HepG2 (cell line): ENCODE data around the gene KDM4B. TPM values are rescaled to one million over a fixed set of nuclear protein-coding genes. Genes with fewer than 3 reads are reported as not detected.

Experiments
- ATAC-seq: fragments of 200-7000 bp; cut with Tn5 transposase; 3 replicates; pipeline ENCODE4 v1.9.1; 2020; ENCODE audit warnings: mild to moderate bottlenecking, moderate library complexity
- BruUV-seq: library from RNA; stranded (reverse); fragments of 400-500 nt; replicated peaks from 2 replicates; lab custom pipeline; 2021; lab: Mats Ljungman, UMichigan
- CTCF ChIA-PET: fragments of 300-600 bp; formaldehyde crosslinking; extraction: SDS; loops from one replicate; lab custom pipeline; 2021; ENCODE audit warnings: low total read pairs, inconsistent platforms, low intra/inter-chr PET ratio; lab: Yijun Ruan, JAX
- POLR2A ChIA-PET: fragments of 350-600 bp; sonication (Branson Sonifier 250); formaldehyde crosslinking; loops from one replicate; lab custom pipeline; 2020; ENCODE audit warnings: antibody characterized with exemption, inconsistent platforms; lab: Yijun Ruan, JAX
- DNase-seq: peaks from one replicate; pipeline ENCODE4 v3.0.0-alpha.2; 2015; ENCODE audit warnings: low spot score
- FAIRE-seq: peaks from 3 replicates; lab custom pipeline; 2011; peaks lifted over from hg19 to GRCh38; lab: Jason Lieb, UNC
- H2AFZ ChIP-seq: one replicate; pipeline ENCODE4 v1.6.1; 2011; ENCODE audit warnings: low read length, inconsistent platforms
- H3K27ac ChIP-seq: fragments of 300-600 bp; 3 replicates; pipeline ENCODE4 v1.8.0; 2011; ENCODE audit warnings: mixed run types, mild to moderate bottlenecking, mixed read lengths, low read length, inconsistent platforms; ENCODE audit not compliant: insufficient read depth; ENCODE audit errors: extremely low read length
- H3K27me3 ChIP-seq, 2 experiments: fragments of 200-600 bp in 1 of 2; 2 replicates in 1 of 2; 3 replicates in 1 of 2; pipeline versions ENCODE4 v1.6.0 to v1.8.0; 2011; ENCODE audit warnings: low read length in 2 of 2, mild to moderate bottlenecking in 2 of 2, moderate library complexity in 2 of 2, inconsistent platforms in 1 of 2; ENCODE audit not compliant: insufficient read depth in 2 of 2, control insufficient read depth in 1 of 2
- H3K36me3 ChIP-seq, 2 experiments: fragments of 200-600 bp in 1 of 2; replicated peaks in 1 of 2; 2 replicates in 1 of 2; 3 replicates in 1 of 2; pipeline versions ENCODE4 v1.5.1 to v1.8.0; 2011; ENCODE audit warnings: low read length in 2 of 2, inconsistent platforms in 1 of 2; ENCODE audit not compliant: insufficient read depth in 2 of 2, control insufficient read depth in 1 of 2
- H3K4me1 ChIP-seq: 2 replicates; pipeline ENCODE4 v1.5.1; 2012; ENCODE audit warnings: low read length, inconsistent platforms; ENCODE audit not compliant: insufficient read depth
- H3K4me2 ChIP-seq: 2 replicates; pipeline ENCODE4 v1.6.0; 2011; ENCODE audit warnings: low read depth, low read length, inconsistent platforms
- H3K4me3 ChIP-seq, 3 experiments: fragments of 200-600 bp in 1 of 3; sonication (generic), shearing (Covaris generic) in 1 of 3; replicated peaks in 1 of 3; 2 replicates each; pipeline ENCODE4 v1.5.1; 2011 to 2016; ENCODE audit warnings: low read length in 3 of 3, inconsistent platforms in 2 of 3, low read depth in 2 of 3, mild to moderate bottlenecking in 2 of 3, control low read depth in 1 of 3, mixed read lengths in 1 of 3; ENCODE audit not compliant: insufficient read depth in 1 of 3
- H3K79me2 ChIP-seq: one replicate; pipeline ENCODE4 v1.6.1; 2011; ENCODE audit warnings: low read length, inconsistent platforms; ENCODE audit not compliant: insufficient read depth
- H3K9ac ChIP-seq: 2 replicates; pipeline ENCODE4 v1.6.0; 2011; ENCODE audit warnings: mild to moderate bottlenecking, low read depth, low read length, inconsistent platforms; ENCODE audit not compliant: insufficient read depth
- H3K9me3 ChIP-seq: 2 replicates; pipeline ENCODE4 v1.5.1; 2012; ENCODE audit warnings: mild to moderate bottlenecking, low read length
- H4K20me1 ChIP-seq: 2 replicates; pipeline ENCODE4 v1.6.0; 2011; ENCODE audit warnings: inconsistent platforms, mild to moderate bottlenecking, low read length, moderate library complexity; ENCODE audit not compliant: insufficient read depth
- FOSL2 ChIP-seq: sonication (generic); formaldehyde crosslinking; IDR thresholded peaks from 2 replicates; pipeline ENCODE4 v1.4.0; 2020; ENCODE audit warnings: missing genetic modification reagents
- KDM5A ChIP-seq: fragments of 200-600 bp; sonication (generic); IDR thresholded peaks from 2 replicates; pipeline ENCODE4 v1.7.0; 2018; ENCODE audit warnings: antibody characterized with exemption, mild to moderate bottlenecking, low read length, borderline replicate concordance
- MBD4 ChIP-seq: IDR thresholded peaks from 2 replicates; pipeline ENCODE4 v1.6.1; 2012; ENCODE audit warnings: low read length, inconsistent platforms, borderline replicate concordance
- MBNL3 ChIP-seq: fragments of 250-450 bp; sonication (Bioruptor Pico); conservative IDR thresholded peaks from 2 replicates; pipeline ENCODE4 v1.8.0; 2022; ENCODE audit warnings: mild to moderate bottlenecking, inconsistent platforms
- MED1 ChIP-seq: sonication (generic); formaldehyde crosslinking; IDR thresholded peaks from 2 replicates; pipeline ENCODE4 v1.4.0; 2020; ENCODE audit warnings: missing genetic modification reagents
- ZFX ChIP-seq: sonication (generic); formaldehyde crosslinking; IDR thresholded peaks from 2 replicates; pipeline ENCODE4 v1.4.0; 2020; ENCODE audit warnings: mild to moderate bottlenecking, low read depth, missing genetic modification reagents, moderate library complexity
- ZNF264 ChIP-seq: sonication (generic); formaldehyde crosslinking; IDR thresholded peaks from 2 replicates; pipeline ENCODE4 v1.4.0; 2020; ENCODE audit warnings: missing genetic modification reagents
- ZNF383 ChIP-seq: sonication (generic); formaldehyde crosslinking; IDR thresholded peaks from 2 replicates; pipeline ENCODE4 v1.4.0; 2020; ENCODE audit warnings: missing genetic modification reagents, mild to moderate bottlenecking, borderline replicate concordance
- ZNF501 ChIP-seq: sonication (generic); formaldehyde crosslinking; IDR thresholded peaks from 2 replicates; pipeline ENCODE4 v1.5.1; 2020; ENCODE audit warnings: mild to moderate bottlenecking, moderate library complexity, missing genetic modification reagents
- WGBS: methylation state at CpG from one replicate; pipeline ENCODE4 v1.1.6; 2017; ENCODE audit warnings: low lambda C conversion rate; 5-methylcytosine and 5-hydroxymethylcytosine counted together
- in situ Hi-C: cut with HindIII; loops from 2 replicates; pipeline ENCODE4 v1.10.0; 2017; ENCODE audit warnings: low pct_unique_long_range_greater_than_20kb; ENCODE audit not compliant: extremely low pct_ligation_motif_present
- intact Hi-C: fragments of 100-400 bp; cut with micrococcal nuclease; formaldehyde crosslinking; loops from one replicate; pipeline ENCODE4 v1.10.0; 2022; ENCODE audit not compliant: unreplicated experiment
- polyA plus RNA-seq, 8 experiments: library from polyadenylated mRNA; depleted of rRNA in 3 of 8; stranded (reverse) in 7 of 8; unstranded in 1 of 8; fragments of >200 nt; fragmentation: Illumina TruSeq in 4 of 8; extraction: Trizol in 4 of 8; gene quantifications; 2 replicates each; pipeline versions ENCODE4 v1.2.1 to v1.2.3, GENCODE V29; 2011 to 2016; ENCODE audit warnings: low read depth in 4 of 8, missing spikeins in 1 of 8, mixed read lengths in 1 of 8; ENCODE audit not compliant: insufficient read depth in 1 of 8
- total RNA-seq, 5 experiments: library from RNA; depleted of rRNA; stranded (reverse); fragments of >200 nt; fragmentation: Illumina TruSeq; extraction: Trizol; gene quantifications; 2 replicates each; pipeline ENCODE4 v1.2.3, GENCODE V29; 2016; ENCODE audit warnings: low read depth in 1 of 5
- TF ChIP-seq, protein P1 (sequence below): sonication (generic); formaldehyde crosslinking; IDR thresholded peaks from 2 replicates; pipeline ENCODE4 v1.4.0; 2020; ENCODE audit warnings: missing genetic modification reagents
- TF ChIP-seq, protein P2 (sequence below): IDR thresholded peaks from 2 replicates; pipeline ENCODE4 v1.6.1; 2012; ENCODE audit warnings: inconsistent platforms
- TF ChIP-seq, protein P3 (sequence below): sonication (generic); formaldehyde crosslinking; IDR thresholded peaks from 2 replicates; pipeline ENCODE4 v1.4.0; 2020; ENCODE audit warnings: missing genetic modification reagents

KDM4B gene
- total and polyA plus RNA-seq, 2 of the 13 experiments (the other 11 are each of a cell fraction or from before 2014, with no cell fraction given), result 4.9 to 14.6 TPM

DNA sequence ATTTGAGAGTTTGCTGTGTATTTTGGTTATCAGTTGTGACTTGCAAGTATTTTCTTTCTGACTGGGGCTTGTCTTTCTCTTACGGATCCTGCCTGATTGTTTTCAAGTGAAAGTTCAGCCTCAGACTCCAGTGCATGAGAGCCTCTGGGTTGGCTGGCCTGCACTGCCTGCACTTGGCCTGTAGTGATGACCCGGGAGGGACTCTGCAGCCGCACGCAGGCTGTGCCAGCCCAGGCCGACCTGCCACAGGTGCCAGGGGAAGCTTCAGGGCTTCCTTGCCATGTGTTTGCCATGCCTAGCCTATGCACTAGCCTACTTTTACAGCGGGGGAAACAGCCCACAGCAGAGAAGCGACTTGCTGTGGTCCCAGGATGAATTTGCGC is 77.0 kb downstream of the KDM4B start:
- DNase-seq, result no peak
- no peak overlapping the region for H3K27ac ChIP-seq
- ATAC-seq, result peak; percentile 41
- H3K4me3 ChIP-seq, result no peak overlapping the region
- H3K9ac ChIP-seq, result no peak overlapping the region
- 74% methylated on average over 8 of the region's 8 CpGs for WGBS
- in situ Hi-C loops (no loop called here), intact Hi-C loops (loop anchor here (5.0 kb wide), 1 partner anchor 106 kb away; no protein-coding TSS in a partner anchor)
- H3K36me3 ChIP-seq, result peaks cover 14 to 34% of the 10 kb centered on the region in 2 experiments; a peak in 4 of 5 replicates
- no peaks in the 10 kb centered on the region for H3K79me2 ChIP-seq
- H4K20me1 ChIP-seq, result peaks cover 36% of the 10 kb centered on the region
- ChIA-PET CTCF (no interaction called here), POLR2A (interaction anchor here (0.9 to 1.3 kb wide), 3 partner anchors 9 to 77 kb away, joined by 3 to 5 read pairs (median 4); partner anchors contain the start of gene KDM4B)
- peak overlapping the region; percentile 45 for H3K4me2 ChIP-seq
- BruUV-seq, result no TSS peak
- FAIRE-seq, result no peak
- H3K27me3 ChIP-seq, result no peaks in the 10 kb centered on the region
- no peaks in the 10 kb centered on the region for H3K9me3 ChIP-seq
- no peak for TF ChIP-seq MBNL3 (CRISPR knock-in tag)
- H2AFZ ChIP-seq, result no peak overlapping the region
- H3K4me1 ChIP-seq, result peaks cover 24% of the 10 kb centered on the region

DNA sequence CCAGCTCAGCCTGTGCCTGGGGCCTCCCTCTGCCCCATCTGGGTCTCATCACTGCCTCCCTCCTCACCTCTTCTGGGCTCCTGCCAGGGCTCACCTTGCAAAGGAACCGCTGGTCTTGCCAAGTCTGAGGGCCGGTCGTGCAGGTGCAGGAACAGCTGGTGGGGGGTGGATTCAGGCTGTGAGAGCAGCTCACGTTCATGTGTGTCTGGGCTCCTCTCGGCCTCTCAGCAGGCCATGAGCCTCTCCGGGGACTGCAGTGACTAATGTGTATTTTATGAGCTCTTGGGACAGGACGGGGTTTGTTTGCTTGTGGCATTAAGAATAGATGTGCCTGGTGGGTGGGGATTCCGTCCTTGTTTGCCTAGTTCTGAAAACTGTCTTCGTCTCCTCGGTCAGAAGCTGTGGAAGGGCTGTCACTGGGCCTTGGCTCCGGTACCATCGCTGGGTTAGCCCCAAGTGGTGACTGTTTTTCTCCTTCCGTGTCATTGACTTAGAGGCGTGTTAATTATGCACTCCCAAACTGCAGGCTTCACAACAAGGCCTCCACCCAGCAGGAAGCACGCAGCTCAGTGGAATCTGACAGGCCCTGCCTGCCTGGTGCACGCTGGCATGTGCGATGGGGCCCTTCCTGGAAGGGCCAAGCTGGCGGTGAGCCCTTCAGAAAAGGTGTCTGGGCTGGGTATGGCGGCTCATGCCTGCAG is 77.6 kb downstream of the KDM4B start:
- H3K4me1 ChIP-seq, result peaks cover 24% of the 10 kb centered on the region
- peaks cover 18 to 34% of the 10 kb centered on the region in 2 experiments; a peak in 4 of 5 replicates for H3K36me3 ChIP-seq
- peak overlapping the region; percentile 45 for H3K4me2 ChIP-seq
- ChIA-PET CTCF (no interaction called here), POLR2A (interaction anchor here (0.9 to 1.3 kb wide), 3 partner anchors 9 to 78 kb away, joined by 3 to 5 read pairs (median 4); partner anchors contain the start of gene KDM4B)
- ATAC-seq (peak; percentile 79), FAIRE-seq (peak; percentile 83), DNase-seq (peak; percentile 87)
- H3K4me3 ChIP-seq, result no peak overlapping the region
- H4K20me1 ChIP-seq, result peaks cover 36% of the 10 kb centered on the region
- BruUV-seq, result no TSS peak
- H3K79me2 ChIP-seq, result no peaks in the 10 kb centered on the region
- H3K9ac ChIP-seq, result no peak overlapping the region
- no peaks in the 10 kb centered on the region for H3K27me3 ChIP-seq
- no peak overlapping the region for H3K27ac ChIP-seq
- H3K9me3 ChIP-seq, result no peaks in the 10 kb centered on the region
- no peak overlapping the region for H2AFZ ChIP-seq
- WGBS, result 45% methylated on average over 4 of the region's 19 CpGs
- in situ Hi-C loops (no loop called here), intact Hi-C loops (loop anchor here (5.0 kb wide), 1 partner anchor 106 kb away; no protein-coding TSS in a partner anchor)
- TF ChIP-seq ZNF264 (CRISPR knock-in tag) (0 out of 2 replicates have a peak, but pooled peaks have one; percentile 35), ZFX (CRISPR knock-in tag) (0 out of 2 replicates have a peak, but pooled peaks have one; percentile 32), ZNF501 (CRISPR knock-in tag) (0 out of 2 replicates have a peak, but pooled peaks have one; percentile 25), MBD4 (no peak), ZNF383 (CRISPR knock-in tag) (no peak), FOSL2 (CRISPR knock-in tag) (peak; percentile 69), MED1 (CRISPR knock-in tag) (0 out of 2 replicates have a peak, but pooled peaks have one; percentile 30), KDM5A (no peak)
- TF ChIP-seq, protein P1, sequence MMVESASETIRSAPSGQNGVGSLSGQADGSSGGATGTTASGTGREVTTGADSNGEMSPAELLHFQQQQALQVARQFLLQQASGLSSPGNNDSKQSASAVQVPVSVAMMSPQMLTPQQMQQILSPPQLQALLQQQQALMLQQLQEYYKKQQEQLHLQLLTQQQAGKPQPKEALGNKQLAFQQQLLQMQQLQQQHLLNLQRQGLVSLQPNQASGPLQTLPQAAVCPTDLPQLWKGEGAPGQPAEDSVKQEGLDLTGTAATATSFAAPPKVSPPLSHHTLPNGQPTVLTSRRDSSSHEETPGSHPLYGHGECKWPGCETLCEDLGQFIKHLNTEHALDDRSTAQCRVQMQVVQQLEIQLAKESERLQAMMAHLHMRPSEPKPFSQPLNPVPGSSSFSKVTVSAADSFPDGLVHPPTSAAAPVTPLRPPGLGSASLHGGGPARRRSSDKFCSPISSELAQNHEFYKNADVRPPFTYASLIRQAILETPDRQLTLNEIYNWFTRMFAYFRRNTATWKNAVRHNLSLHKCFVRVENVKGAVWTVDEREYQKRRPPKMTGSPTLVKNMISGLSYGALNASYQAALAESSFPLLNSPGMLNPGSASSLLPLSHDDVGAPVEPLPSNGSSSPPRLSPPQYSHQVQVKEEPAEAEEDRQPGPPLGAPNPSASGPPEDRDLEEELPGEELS (CRISPR knock-in tag), result 0 out of 2 replicates have a peak, but pooled peaks have one; percentile 23
- TF ChIP-seq, protein P2, sequence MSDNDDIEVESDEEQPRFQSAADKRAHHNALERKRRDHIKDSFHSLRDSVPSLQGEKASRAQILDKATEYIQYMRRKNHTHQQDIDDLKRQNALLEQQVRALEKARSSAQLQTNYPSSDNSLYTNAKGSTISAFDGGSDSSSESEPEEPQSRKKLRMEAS, result 0 out of 2 replicates have a peak, but pooled peaks have one; percentile 13
- TF ChIP-seq, protein P3, sequence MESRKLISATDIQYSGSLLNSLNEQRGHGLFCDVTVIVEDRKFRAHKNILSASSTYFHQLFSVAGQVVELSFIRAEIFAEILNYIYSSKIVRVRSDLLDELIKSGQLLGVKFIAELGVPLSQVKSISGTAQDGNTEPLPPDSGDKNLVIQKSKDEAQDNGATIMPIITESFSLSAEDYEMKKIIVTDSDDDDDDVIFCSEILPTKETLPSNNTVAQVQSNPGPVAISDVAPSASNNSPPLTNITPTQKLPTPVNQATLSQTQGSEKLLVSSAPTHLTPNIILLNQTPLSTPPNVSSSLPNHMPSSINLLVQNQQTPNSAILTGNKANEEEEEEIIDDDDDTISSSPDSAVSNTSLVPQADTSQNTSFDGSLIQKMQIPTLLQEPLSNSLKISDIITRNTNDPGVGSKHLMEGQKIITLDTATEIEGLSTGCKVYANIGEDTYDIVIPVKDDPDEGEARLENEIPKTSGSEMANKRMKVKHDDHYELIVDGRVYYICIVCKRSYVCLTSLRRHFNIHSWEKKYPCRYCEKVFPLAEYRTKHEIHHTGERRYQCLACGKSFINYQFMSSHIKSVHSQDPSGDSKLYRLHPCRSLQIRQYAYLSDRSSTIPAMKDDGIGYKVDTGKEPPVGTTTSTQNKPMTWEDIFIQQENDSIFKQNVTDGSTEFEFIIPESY (CRISPR knock-in tag), result peak; percentile 96
